ENCODE data around the gene CAVIN2. TPM values are rescaled to one million over a fixed set of nuclear protein-coding genes. Genes with fewer than 3 reads are reported as not detected.

The CAVIN2 gene
- total and polyA plus RNA-seq, 2 donors (not counting 3 experiments of a cell fraction or from before 2014, with no cell fraction given), result 202 to 260 TPM

- CTCF ChIA-PET, result no interaction called here
- intact Hi-C loops (cut with micrococcal nuclease), result no loop called here
- Histone ChIP-seq H3K4me2 (ENCODE audit: insufficient read depth, low read length) (no peak overlapping the region), H3K9ac (replicated peaks; ENCODE audit: extremely low read depth, insufficient read depth, low read length) (no peak overlapping the region), H4K20me1 (replicated peaks; ENCODE audit: control insufficient read depth, extremely low read depth, insufficient read depth, low read length) (no peaks in the 10 kb centered on the region), H3K4me1 (ENCODE audit: control insufficient read depth, extremely low read depth, insufficient read depth, low read length) (peaks cover 15% of the 10 kb centered on the region), H3K9me1 (replicated peaks; ENCODE audit: control insufficient read depth, extremely low read depth, insufficient read depth, low read length) (no peaks in the 10 kb centered on the region), H3K4me3 (replicated peaks in 1 of 3; ENCODE audit: insufficient read depth in 1 of 3, low read depth in 1 of 3, low read length in 3 of 3) (no peak overlapping the region), H3K36me3 (ENCODE audit: control insufficient read depth in 2 of 2, extremely low read depth in 1 of 2, insufficient read depth in 2 of 2, low read length in 2 of 2) (no peaks in the 10 kb centered on the region), H3K27ac (ENCODE audit: insufficient read depth, low read depth, low read length) (no peak overlapping the region), H3K27me3 (ENCODE audit: control insufficient read depth in 2 of 2, insufficient read depth in 2 of 2, low read length in 2 of 2) (no peaks in the 10 kb centered on the region), H3K9me3 (replicated peaks; ENCODE audit: control insufficient read depth, insufficient read depth, low read length) (no peaks in the 10 kb centered on the region), H2AFZ (ENCODE audit: low read depth, low read length) (no peak overlapping the region), H3K79me2 (ENCODE audit: control insufficient read depth, insufficient read depth, low read length) (no peaks in the 10 kb centered on the region)
- TF ChIP-seq MAX (IDR thresholded peaks at IDR 0.05; ENCODE audit: insufficient read depth, insufficient read length) (no peak), EZH2 (IDR thresholded peaks at IDR 0.05; ENCODE audit: borderline replicate concordance, low read depth, low read length, severe bottlenecking) (no peak), POLR2A (IDR thresholded peaks at IDR 0.05; ENCODE audit: low read depth, low read length) (no peak), GATA2 (IDR thresholded peaks at IDR 0.05; ENCODE audit: insufficient read depth, insufficient read length, low read depth, low read length) (no peak), JUN (IDR thresholded peaks at IDR 0.05; ENCODE audit: borderline replicate concordance, insufficient read depth, insufficient read length, low read depth) (no peak), FOS (IDR thresholded peaks at IDR 0.05; ENCODE audit: borderline replicate concordance, insufficient read depth, low read length) (no peak), CTCF (IDR thresholded peaks at IDR 0.05; ENCODE audit: extremely low read depth in 1 of 2, insufficient read depth in 1 of 2, low read depth in 1 of 2, low read length in 2 of 2) (no peak), MYC (IDR thresholded peaks at IDR 0.05; ENCODE audit: low read depth, low read length) (no peak), POLR2AphosphoS5 (IDR thresholded peaks at IDR 0.05; ENCODE audit: insufficient read depth, low read depth, low read length) (no peak)
- POLR2A ChIA-PET, result no interaction called here
- dilution Hi-C loops (cut with MboI; ENCODE audit: extremely low pct_ligation_motif_present, low sequenced_read_pairs), result no loop called here
- BruUV-seq (replicated peaks), result no TSS peak
- FAIRE-seq, result no peak
- no peak for DNase-seq (ENCODE audit: low read depth, low spot score)
Measured at GRCh38 chr2:191891656-191892055, 44.8 kb upstream of the CAVIN2 start.
